Common myeloid progenitor, CD34-positive (primary cell): ENCODE data around the gene ANTXR2.
"Not testable (repeated sequence)": the region's sequence is repeated elsewhere in the genome, so short reads cannot be mapped to it uniquely, and the experiment has no call there.

ENCODE experiments used
- CTCF ChIA-PET: fragments of 350-600 bp; sonication (Branson Sonifier 250); formaldehyde crosslinking; loops from one replicate; lab custom pipeline; 2021; ENCODE audit warnings: antibody characterized with exemption; lab: Charles Lee
- POLR2A ChIA-PET: fragments of 350-600 bp; sonication (Branson Sonifier 250); formaldehyde crosslinking; loops from one replicate; lab custom pipeline; 2021; ENCODE audit warnings: antibody characterized with exemption; lab: Charles Lee
- DNase-seq, 3 donors: peaks; one replicate each; pipeline versions ENCODE4 v3.0.0 to v3.0.0-alpha.2; 2013
- H3K27ac ChIP-seq, 2 experiments: 1 replicate in 1 of 2; 2 replicates in 1 of 2; pipeline ENCODE4 v1.7.0; 2013; ENCODE audit warnings: inconsistent platforms in 2 of 2, low read length in 2 of 2, mild to moderate bottlenecking in 2 of 2, low read depth in 1 of 2, moderate library complexity in 1 of 2; ENCODE audit not compliant: severe bottlenecking in 2 of 2, insufficient read depth in 1 of 2, poor library complexity in 1 of 2
- H3K27me3 ChIP-seq, 5 experiments: replicated peaks in 2 of 5; 1 replicate in 3 of 5; 2 replicates in 2 of 5; pipeline versions ENCODE4 v1.6.1 to v1.7.0; 2013; ENCODE audit warnings: low read length in 4 of 5, mild to moderate bottlenecking in 2 of 5, moderate library complexity in 2 of 5, inconsistent platforms in 1 of 5; ENCODE audit not compliant: insufficient read depth in 5 of 5, control insufficient read depth in 4 of 5
- H3K36me3 ChIP-seq, 4 experiments: 1 replicate in 2 of 4; 2 replicates in 2 of 4; pipeline versions ENCODE4 v1.6.1 to v1.7.0; 2013; ENCODE audit warnings: low read length in 3 of 4, control low read depth in 1 of 4, mild to moderate bottlenecking in 1 of 4; ENCODE audit not compliant: control insufficient read depth in 4 of 4, insufficient read depth in 4 of 4
- H3K4me1 ChIP-seq, 4 experiments: 1 replicate in 3 of 4; 2 replicates in 1 of 4; pipeline versions ENCODE4 v1.6.1 to v1.7.1; 2013; ENCODE audit warnings: low read length in 3 of 4, mild to moderate bottlenecking in 3 of 4, control low read depth in 1 of 4, inconsistent platforms in 1 of 4, moderate library complexity in 1 of 4; ENCODE audit not compliant: control insufficient read depth in 4 of 4, insufficient read depth in 4 of 4; ENCODE audit errors: control extremely low read depth in 1 of 4
- H3K4me3 ChIP-seq, 7 experiments: 1 replicate in 4 of 7; 2 replicates in 3 of 7; pipeline versions ENCODE4 v1.5.1 to v1.7.0; 2013; ENCODE audit warnings: mild to moderate bottlenecking in 7 of 7, low read length in 6 of 7, moderate library complexity in 6 of 7, inconsistent platforms in 2 of 7, low read depth in 2 of 7, control low read depth in 1 of 7; ENCODE audit not compliant: insufficient read depth in 4 of 7, control insufficient read depth in 1 of 7; ENCODE audit errors: extremely low read depth in 1 of 7
- H3K9me3 ChIP-seq, 5 experiments: 1 replicate in 4 of 5; 2 replicates in 1 of 5; pipeline versions ENCODE4 v1.6.1 to v1.7.1; 2013; ENCODE audit warnings: low read length in 4 of 5, mild to moderate bottlenecking in 2 of 5, inconsistent platforms in 1 of 5, low read depth in 1 of 5, moderate library complexity in 1 of 5; ENCODE audit not compliant: control insufficient read depth in 4 of 5, insufficient read depth in 2 of 5; ENCODE audit errors: control extremely low read depth in 1 of 5
- WGBS: methylation state at CpG from one replicate; pipeline ENCODE4 v1.1.5; 2013; ENCODE audit not compliant: insufficient coverage; 5-methylcytosine and 5-hydroxymethylcytosine counted together

ANTXR2 gene

GRCh38 chr4:79897174-79897573 is 175.9 kb downstream of the ANTXR2 start:
- H3K4me1 ChIP-seq: no peaks in the 10 kb centered on the region
- CTCF ChIA-PET: no interaction called here
- H3K9me3 ChIP-seq: peaks cover 0 to 1% (median 0%) of the 10 kb centered on the region in 5 experiments
- DNase-seq: no peak
- no peak overlapping the region for H3K4me3 ChIP-seq
- H3K27ac ChIP-seq: no peak overlapping the region
- H3K27me3 ChIP-seq: no peaks in the 10 kb centered on the region
- 94% methylated on average over 2 of the region's 3 CpGs for WGBS
- no peaks in the 10 kb centered on the region for H3K36me3 ChIP-seq
- POLR2A ChIA-PET: interaction anchor here (0.6 kb wide), 1 partner anchor 10 kb away, joined by 4 read pairs; no protein-coding TSS in a partner anchor

GRCh38 chr4:79893456-79893855 is 179.6 kb downstream of the ANTXR2 start:
- no peaks in the 10 kb centered on the region for H3K9me3 ChIP-seq
- ChIA-PET POLR2A (no interaction called here), CTCF (no interaction called here)
- DNase-seq: no peak
- no peak overlapping the region for H3K27ac ChIP-seq
- no CpG with 5 or more reads among the region's 2 CpGs for WGBS
- no peaks in the 10 kb centered on the region for H3K36me3 ChIP-seq
- H3K27me3 ChIP-seq: no peaks in the 10 kb centered on the region
- no peak overlapping the region for H3K4me3 ChIP-seq
- no peaks in the 10 kb centered on the region for H3K4me1 ChIP-seq

- not testable (repeated sequence) for H3K9me3 ChIP-seq, H3K36me3 ChIP-seq, DNase-seq, H3K27ac ChIP-seq, H3K4me3 ChIP-seq, H3K4me1 ChIP-seq, H3K27me3 ChIP-seq
- ChIA-PET CTCF (interaction anchor here (0.6 kb wide), 1 partner anchor 913 kb away, joined by 3 read pairs; no protein-coding TSS in a partner anchor), POLR2A (interaction anchor here (0.6 kb wide), 1 partner anchor 251 kb away, joined by 3 read pairs; no protein-coding TSS in a partner anchor)
- no CpG with 5 or more reads among the region's 1 CpG for WGBS
Observed at GRCh38 chr4:79889026-79889425, 184.0 kb downstream of the ANTXR2 start.

GRCh38 chr4:79886557-79886956 is 186.5 kb downstream of the ANTXR2 start:
- Histone ChIP-seq H3K36me3 (no peaks in the 10 kb centered on the region), H3K4me3 (no peak overlapping the region), H3K9me3 (no peaks in the 10 kb centered on the region), H3K27me3 (no peaks in the 10 kb centered on the region), H3K27ac (no peak overlapping the region), H3K4me1 (no peaks in the 10 kb centered on the region)
- CTCF ChIA-PET: no interaction called here
- POLR2A ChIA-PET: no interaction called here
- DNase-seq: no peak
- WGBS: no CpG with 5 or more reads among the region's 1 CpG

GRCh38 chr4:79886021-79886420 is 187.0 kb downstream of the ANTXR2 start:
- CTCF ChIA-PET: no interaction called here
- no peaks in the 10 kb centered on the region for H3K27me3 ChIP-seq

GRCh38 chr4:79883290-79883689 is 189.7 kb downstream of the ANTXR2 start:
- Histone ChIP-seq H3K4me1 (no peaks in the 10 kb centered on the region), H3K27ac (no peak overlapping the region), H3K9me3 (peaks cover 0 to 1% (median 0%) of the 10 kb centered on the region in 5 experiments), H3K36me3 (no peaks in the 10 kb centered on the region), H3K27me3 (no peaks in the 10 kb centered on the region), H3K4me3 (no peak overlapping the region)
- ChIA-PET POLR2A (no interaction called here), CTCF (no interaction called here)
- WGBS: no CpG with 5 or more reads among the region's 1 CpG
- DNase-seq: no peak

More at GRCh38 chr4:79886021-79886420, 187.0 kb downstream of the ANTXR2 start:
- Histone ChIP-seq H3K9me3 (no peaks in the 10 kb centered on the region), H3K4me3 (no peak overlapping the region), H3K36me3 (no peaks in the 10 kb centered on the region), H3K27ac (no peak overlapping the region), H3K4me1 (no peaks in the 10 kb centered on the region)
- no peak for DNase-seq
- 72% methylated on average over 3 of the region's 5 CpGs for WGBS
- POLR2A ChIA-PET: no interaction called here

GRCh38 chr4:79882806-79883205 is 190.2 kb downstream of the ANTXR2 start:
- POLR2A ChIA-PET: no interaction called here

More at GRCh38 chr4:79882806-79883205, 190.2 kb downstream of the ANTXR2 start:
- no peaks in the 10 kb centered on the region for H3K36me3 ChIP-seq
- H3K4me3 ChIP-seq: no peak overlapping the region
- no peaks in the 10 kb centered on the region for H3K4me1 ChIP-seq
- H3K27me3 ChIP-seq: no peaks in the 10 kb centered on the region
- DNase-seq: peak in 2 of 3 donors; percentile 18 to 33
- no CpG with 5 or more reads among the region's 1 CpG for WGBS
- H3K27ac ChIP-seq: no peak overlapping the region
- CTCF ChIA-PET: no interaction called here
- peaks cover 0 to 6% (median 0%) of the 10 kb centered on the region in 5 experiments for H3K9me3 ChIP-seq
